ENCODE results near the gene ARHGAP10.

ARHGAP10 gene

GRCh38 chr4:147737623-147738022 lies 5.7 kb downstream of the ARHGAP10 start:
- DNase-seq (ENCODE audit: extremely low read depth, low read depth) = no peak
- no peak overlapping the region for H3K4me3 ChIP-seq (replicated peaks; ENCODE audit: low read depth, low read length)
- TF ChIP-seq CTCF (IDR thresholded peaks at IDR 0.05; ENCODE audit: low read depth, low read length, missing control alignments) = no peak

- DNase-seq (ENCODE audit: extremely low read depth, low read depth) = no peak
- H3K4me3 ChIP-seq (replicated peaks; ENCODE audit: low read depth, low read length) = no peak overlapping the region
- no peak for TF ChIP-seq CTCF (IDR thresholded peaks at IDR 0.05; ENCODE audit: low read depth, low read length, missing control alignments)
Measured at GRCh38 chr4:147739239-147739823, 7.4 kb downstream of the ARHGAP10 start.

GRCh38 chr4:147740176-147740575 lies 8.3 kb downstream of the ARHGAP10 start:
- DNase-seq (ENCODE audit: extremely low read depth, low read depth) = no peak
- no peak overlapping the region for H3K4me3 ChIP-seq (replicated peaks; ENCODE audit: low read depth, low read length)
- no peak for TF ChIP-seq CTCF (IDR thresholded peaks at IDR 0.05; ENCODE audit: low read depth, low read length, missing control alignments)

- H3K4me3 ChIP-seq (replicated peaks; ENCODE audit: low read depth, low read length) = no peak overlapping the region
- no peak for TF ChIP-seq CTCF (IDR thresholded peaks at IDR 0.05; ENCODE audit: low read depth, low read length, missing control alignments)
- no peak for DNase-seq (ENCODE audit: extremely low read depth, low read depth)
Measured at GRCh38 chr4:147741190-147741788, 9.4 kb downstream of the ARHGAP10 start.

- no peak for DNase-seq (ENCODE audit: extremely low read depth, low read depth)
- TF ChIP-seq CTCF (IDR thresholded peaks at IDR 0.05; ENCODE audit: low read depth, low read length, missing control alignments) = no peak
Measured at GRCh38 chr4:147747787-147748454, 16.0 kb downstream of the ARHGAP10 start.

GRCh38 chr4:147749811-147750321 lies 18.0 kb downstream of the ARHGAP10 start:
- no peak for DNase-seq (ENCODE audit: extremely low read depth, low read depth)
- no peak overlapping the region for H3K4me3 ChIP-seq (replicated peaks; ENCODE audit: low read depth, low read length)
- TF ChIP-seq CTCF (IDR thresholded peaks at IDR 0.05; ENCODE audit: low read depth, low read length, missing control alignments) = no peak

More at GRCh38 chr4:147747787-147748454, 16.0 kb downstream of the ARHGAP10 start:
- no peak overlapping the region for H3K4me3 ChIP-seq (replicated peaks; ENCODE audit: low read depth, low read length)
